ENCODE results near the gene SSBP1. TPM values are rescaled to one million over a fixed set of nuclear protein-coding genes. Genes with fewer than 3 reads are reported as not detected.

SSBP1 gene
- total and polyA plus RNA-seq, 11 donors = 95.5 to 268 (median 104) TPM

DNA sequence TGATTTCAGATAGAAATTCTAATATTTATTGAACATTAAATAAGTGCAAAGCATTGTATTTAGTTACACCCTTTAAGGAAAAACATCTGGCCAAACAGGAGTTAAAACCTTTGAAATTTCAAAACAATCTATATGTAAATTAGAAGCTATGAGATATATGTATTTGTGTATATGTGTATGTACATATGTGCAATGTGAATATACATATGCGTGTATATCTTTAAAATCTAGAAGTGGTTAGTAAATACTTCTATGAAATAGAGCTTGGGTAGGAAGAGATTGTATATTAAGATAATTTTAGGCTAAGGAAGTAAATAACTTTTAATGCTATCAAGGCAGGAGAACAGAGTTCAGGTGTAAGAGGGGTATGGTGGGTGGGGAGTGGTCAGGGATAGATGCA, 20.7 kb upstream of the SSBP1 start:
- 92 to 98% (median 94%) methylated on average over 1 of the region's 1 CpG for WGBS, 4 donors
- no peak overlapping the region for H3K27ac ChIP-seq
- H3K36me3 ChIP-seq = peaks cover 0 to 12% (median 0%) of the 10 kb centered on the region in 9 donors
- TF ChIP-seq, protein P1, sequence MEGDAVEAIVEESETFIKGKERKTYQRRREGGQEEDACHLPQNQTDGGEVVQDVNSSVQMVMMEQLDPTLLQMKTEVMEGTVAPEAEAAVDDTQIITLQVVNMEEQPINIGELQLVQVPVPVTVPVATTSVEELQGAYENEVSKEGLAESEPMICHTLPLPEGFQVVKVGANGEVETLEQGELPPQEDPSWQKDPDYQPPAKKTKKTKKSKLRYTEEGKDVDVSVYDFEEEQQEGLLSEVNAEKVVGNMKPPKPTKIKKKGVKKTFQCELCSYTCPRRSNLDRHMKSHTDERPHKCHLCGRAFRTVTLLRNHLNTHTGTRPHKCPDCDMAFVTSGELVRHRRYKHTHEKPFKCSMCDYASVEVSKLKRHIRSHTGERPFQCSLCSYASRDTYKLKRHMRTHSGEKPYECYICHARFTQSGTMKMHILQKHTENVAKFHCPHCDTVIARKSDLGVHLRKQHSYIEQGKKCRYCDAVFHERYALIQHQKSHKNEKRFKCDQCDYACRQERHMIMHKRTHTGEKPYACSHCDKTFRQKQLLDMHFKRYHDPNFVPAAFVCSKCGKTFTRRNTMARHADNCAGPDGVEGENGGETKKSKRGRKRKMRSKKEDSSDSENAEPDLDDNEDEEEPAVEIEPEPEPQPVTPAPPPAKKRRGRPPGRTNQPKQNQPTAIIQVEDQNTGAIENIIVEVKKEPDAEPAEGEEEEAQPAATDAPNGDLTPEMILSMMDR (IDR thresholded peaks at IDR 0.05) = no peak
- TF ChIP-seq POLR2A (IDR thresholded peaks at IDR 0.05) = no peak
- H3K27me3 ChIP-seq = no peaks in the 10 kb centered on the region
- no peak overlapping the region for H3K4me3 ChIP-seq
- no peaks in the 10 kb centered on the region for H3K9me3 ChIP-seq
- no peak for ATAC-seq
- no peaks in the 10 kb centered on the region for H3K4me1 ChIP-seq
- DNase-seq = no peak
- intact Hi-C loops (cut with DNase I) = no loop called here

DNA sequence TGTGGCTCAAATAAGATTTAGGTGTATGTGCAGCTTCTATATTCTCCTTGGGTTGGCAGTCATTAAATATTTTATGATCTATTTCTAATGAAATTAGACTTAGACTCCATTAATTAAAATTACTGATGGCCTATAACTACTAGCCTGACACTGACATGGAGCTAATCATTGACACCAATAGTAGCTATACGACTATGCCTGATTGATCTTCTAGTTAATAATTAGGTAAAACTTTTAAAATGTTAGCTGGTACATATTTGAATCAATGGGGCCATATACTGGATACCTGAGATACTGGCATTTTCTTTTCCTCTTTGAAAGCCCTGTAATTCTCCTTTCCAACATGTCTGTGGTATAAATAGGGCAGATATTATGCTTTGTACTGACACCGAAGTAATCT, 15.6 kb upstream of the SSBP1 start:
- no peak overlapping the region for H3K27ac ChIP-seq
- H3K4me3 ChIP-seq = no peak overlapping the region
- ATAC-seq (no peak), DNase-seq (no peak)
- H3K36me3 ChIP-seq = peaks cover 0 to 20% (median 0%) of the 10 kb centered on the region in 9 donors
- H3K27me3 ChIP-seq = no peaks in the 10 kb centered on the region
- 90 to 95% (median 93%) methylated on average over 2 of the region's 2 CpGs for WGBS, 4 donors
- H3K9me3 ChIP-seq = no peaks in the 10 kb centered on the region
- no peaks in the 10 kb centered on the region for H3K4me1 ChIP-seq
- TF ChIP-seq, protein P1 (IDR thresholded peaks at IDR 0.05) = no peak
- no peak for TF ChIP-seq POLR2A (IDR thresholded peaks at IDR 0.05)
- intact Hi-C loops (cut with DNase I) = no loop called here

DNA sequence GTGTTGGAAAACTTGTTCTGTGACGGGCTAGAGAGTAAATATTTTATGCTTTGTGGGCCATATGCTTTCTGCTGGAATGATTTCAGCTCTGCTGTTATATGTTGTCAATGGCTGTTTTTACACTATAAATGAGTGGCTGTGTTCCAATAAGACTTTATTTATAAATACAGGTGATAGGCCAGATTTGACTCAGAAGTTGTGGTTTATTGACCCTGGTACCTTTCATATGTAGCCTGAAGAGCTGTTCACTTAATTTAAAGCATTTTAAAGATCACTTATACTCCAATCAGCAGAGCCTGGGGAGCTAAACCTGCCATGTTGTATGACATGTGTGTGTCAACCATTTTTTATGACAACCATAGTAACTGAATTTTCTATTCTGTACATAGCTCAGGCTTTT, 9.1 kb upstream of the SSBP1 start:
- DNase-seq (no peak), ATAC-seq (no peak)
- H3K27ac ChIP-seq = no peak overlapping the region
- 92 to 97% (median 95%) methylated on average over 1 of the region's 1 CpG for WGBS, 4 donors
- H3K27me3 ChIP-seq = no peaks in the 10 kb centered on the region
- intact Hi-C loops (cut with DNase I) = no loop called here
- H3K4me1 ChIP-seq = no peaks in the 10 kb centered on the region
- no peak for TF ChIP-seq POLR2A (IDR thresholded peaks at IDR 0.05)
- TF ChIP-seq, protein P1 (IDR thresholded peaks at IDR 0.05) = no peak
- no peaks in the 10 kb centered on the region for H3K9me3 ChIP-seq
- H3K4me3 ChIP-seq = no peak overlapping the region
- peaks cover 0 to 8% (median 0%) of the 10 kb centered on the region in 9 donors for H3K36me3 ChIP-seq

DNA sequence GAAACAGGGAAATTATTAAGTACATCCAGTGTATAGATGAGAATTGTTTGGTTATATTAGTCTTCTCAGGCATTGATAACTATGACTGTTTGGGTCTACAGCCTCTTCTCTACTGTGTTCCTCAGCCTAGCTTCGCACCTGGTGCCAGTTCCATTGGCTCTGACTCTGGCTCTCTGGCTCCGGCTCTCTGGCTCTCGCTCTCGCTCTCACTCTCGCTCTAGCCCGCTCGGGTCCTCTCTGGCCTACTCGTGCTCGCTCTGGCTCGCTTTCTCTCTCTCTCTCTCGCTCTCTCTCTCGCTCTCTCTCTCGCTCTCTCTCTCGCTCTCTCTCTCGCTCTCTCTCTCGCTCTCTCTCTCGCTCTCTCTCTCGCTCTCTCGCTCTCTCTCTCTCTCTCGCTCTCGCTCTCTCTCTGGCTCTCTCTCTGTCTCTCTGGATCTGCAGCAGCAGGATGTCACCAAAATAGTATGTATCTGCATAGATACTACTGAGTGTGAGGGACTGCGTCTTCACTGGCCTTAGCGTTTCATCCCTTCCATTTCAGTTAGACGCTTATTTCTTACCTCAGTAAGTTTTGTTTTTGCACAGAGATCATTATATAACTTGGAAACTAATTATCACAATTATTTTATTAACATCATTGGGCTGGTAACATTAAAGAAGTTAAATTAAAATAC, 6.5 kb upstream of the SSBP1 start:
- peak overlapping the region in 1 of 12 donors; percentile 15 for H3K27ac ChIP-seq
- DNase-seq (peak in 2 of 5 donors; percentile 31 to 42), ATAC-seq (peak in 3 of 4 donors; percentile 73 to 88 (median 79))
- peak overlapping the region in 1 of 12 donors; percentile 13 for H3K4me3 ChIP-seq
- H3K27me3 ChIP-seq = no peaks in the 10 kb centered on the region
- H3K4me1 ChIP-seq = peaks cover 0 to under 1% (median 0%) of the 10 kb centered on the region in 12 donors
- 66 to 75% (median 72%) methylated on average over 24 of the region's 24 CpGs for WGBS, 4 donors
- H3K36me3 ChIP-seq = peaks cover 0 to 4% (median 0%) of the 10 kb centered on the region in 9 donors
- no peaks in the 10 kb centered on the region for H3K9me3 ChIP-seq
- TF ChIP-seq, protein P1 (IDR thresholded peaks at IDR 0.05) = peak in 1 of 12 donors; percentile 14
- no peak for TF ChIP-seq POLR2A (IDR thresholded peaks at IDR 0.05)
- intact Hi-C loops (cut with DNase I) = loop anchor here in 5 of 10 donors (10.0 kb wide), 2 partner anchors 67 to 77 kb away; no protein-coding TSS in a partner anchor

Measured in heart left ventricle (tissue), 16 donors.